H1 (cell line): ENCODE results near the gene LMNTD2. TPM values are rescaled to one million over a fixed set of nuclear protein-coding genes. Genes with fewer than 3 reads are reported as not detected.

Experiments used
- ASH2L ChIP-seq: fragments of 200-600, 300-600 bp; sonication (generic); IDR thresholded peaks from one replicate; pipeline ENCODE4 v1.7.1; 2017; ENCODE audit warnings: low read length
- KDM4A ChIP-seq: IDR thresholded peaks from one replicate; pipeline ENCODE4 v1.7.1; 2012; ENCODE audit warnings: low read depth, mild to moderate bottlenecking, moderate library complexity, low read length, inconsistent platforms; ENCODE audit not compliant: severe bottlenecking
- SIN3A ChIP-seq, 2 experiments: IDR thresholded peaks in 1 of 2; conservative IDR thresholded peaks in 1 of 2; 2 replicates each; pipeline ENCODE4 v1.6.1; 2011 to 2012; ENCODE audit warnings: low read length in 2 of 2, improper control_type of control experiment in 1 of 2, low read depth in 1 of 2, mild to moderate bottlenecking in 1 of 2
- polyA plus RNA-seq, 7 experiments: library from polyadenylated mRNA; depleted of rRNA in 3 of 7; stranded (reverse) in 5 of 7; unstranded in 2 of 7; fragments of >200 nt in 5 of 7; fragments of 200-250 nt in 2 of 7; gene quantifications; 1 replicate in 5 of 7; 2 replicates in 1 of 7; 4 replicates in 1 of 7; pipeline versions ENCODE4 v1.2.1 to v1.2.3, GENCODE V29; 2011 to 2013; ENCODE audit warnings: missing spikeins in 2 of 7, mixed read lengths in 2 of 7
- total RNA-seq: library from RNA; stranded (reverse); fragmentation: NEBNext Ultra II Directional; extraction: Animal tissue kit (Norgen Biotek cat#: 25700); gene quantifications from 2 replicates; pipeline ENCODE4 v1.2.1, GENCODE V29; 2021
- TF ChIP-seq, protein P1 (sequence below): fragments of 300-600 bp; sonication (generic); IDR thresholded peaks from 2 replicates; pipeline ENCODE4 v1.7.1; 2012; ENCODE audit warnings: low read length, moderate library complexity, mild to moderate bottlenecking, inconsistent platforms; ENCODE audit not compliant: insufficient replicate concordance

The LMNTD2 gene
- total and polyA plus RNA-seq, 2 of the 8 experiments (the other 6 are each of a cell fraction or from before 2014, with no cell fraction given): 1.6 to 3.1 TPM

DNA sequence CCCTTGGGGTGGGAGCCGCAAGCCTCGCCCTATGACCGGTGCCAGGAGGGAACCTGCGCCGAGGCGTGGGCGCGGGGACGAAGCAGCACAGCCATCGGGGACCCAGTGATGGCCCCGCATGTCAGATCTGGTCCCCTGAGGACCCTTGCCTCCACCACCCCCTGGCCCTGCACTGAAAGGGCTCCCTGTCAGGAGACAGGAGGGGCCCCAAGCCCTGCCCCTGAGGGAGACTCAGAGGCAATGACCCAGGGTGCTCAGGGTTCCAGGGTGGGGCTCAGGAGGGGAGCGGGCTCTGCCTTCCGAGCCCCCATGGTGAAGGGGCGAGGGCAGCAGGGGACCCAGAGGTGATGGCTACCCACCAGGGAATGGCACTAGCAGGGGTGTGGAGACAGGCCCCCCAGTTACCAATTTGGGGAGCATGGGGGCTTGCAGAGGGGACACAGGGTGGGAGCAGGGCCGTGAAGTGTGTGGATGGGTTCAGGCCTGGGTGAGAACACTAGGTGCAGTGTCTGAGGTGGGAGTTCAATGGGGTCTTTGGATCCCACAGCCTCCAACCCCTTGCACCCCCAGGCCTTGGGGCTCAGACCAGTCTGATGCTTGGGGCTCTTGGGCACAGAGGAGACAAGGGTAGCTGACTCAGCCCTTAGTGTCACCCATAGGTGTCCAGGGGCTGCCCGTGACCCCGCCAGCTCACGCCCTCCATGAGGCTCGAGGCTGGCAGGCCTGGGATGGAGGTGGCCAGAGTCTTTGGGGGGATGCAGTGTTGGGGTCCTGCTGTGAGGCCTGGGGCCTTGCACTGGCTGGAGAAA lies 22.7 kb downstream of the LMNTD2 start (continued):
- TF ChIP-seq, protein P1, sequence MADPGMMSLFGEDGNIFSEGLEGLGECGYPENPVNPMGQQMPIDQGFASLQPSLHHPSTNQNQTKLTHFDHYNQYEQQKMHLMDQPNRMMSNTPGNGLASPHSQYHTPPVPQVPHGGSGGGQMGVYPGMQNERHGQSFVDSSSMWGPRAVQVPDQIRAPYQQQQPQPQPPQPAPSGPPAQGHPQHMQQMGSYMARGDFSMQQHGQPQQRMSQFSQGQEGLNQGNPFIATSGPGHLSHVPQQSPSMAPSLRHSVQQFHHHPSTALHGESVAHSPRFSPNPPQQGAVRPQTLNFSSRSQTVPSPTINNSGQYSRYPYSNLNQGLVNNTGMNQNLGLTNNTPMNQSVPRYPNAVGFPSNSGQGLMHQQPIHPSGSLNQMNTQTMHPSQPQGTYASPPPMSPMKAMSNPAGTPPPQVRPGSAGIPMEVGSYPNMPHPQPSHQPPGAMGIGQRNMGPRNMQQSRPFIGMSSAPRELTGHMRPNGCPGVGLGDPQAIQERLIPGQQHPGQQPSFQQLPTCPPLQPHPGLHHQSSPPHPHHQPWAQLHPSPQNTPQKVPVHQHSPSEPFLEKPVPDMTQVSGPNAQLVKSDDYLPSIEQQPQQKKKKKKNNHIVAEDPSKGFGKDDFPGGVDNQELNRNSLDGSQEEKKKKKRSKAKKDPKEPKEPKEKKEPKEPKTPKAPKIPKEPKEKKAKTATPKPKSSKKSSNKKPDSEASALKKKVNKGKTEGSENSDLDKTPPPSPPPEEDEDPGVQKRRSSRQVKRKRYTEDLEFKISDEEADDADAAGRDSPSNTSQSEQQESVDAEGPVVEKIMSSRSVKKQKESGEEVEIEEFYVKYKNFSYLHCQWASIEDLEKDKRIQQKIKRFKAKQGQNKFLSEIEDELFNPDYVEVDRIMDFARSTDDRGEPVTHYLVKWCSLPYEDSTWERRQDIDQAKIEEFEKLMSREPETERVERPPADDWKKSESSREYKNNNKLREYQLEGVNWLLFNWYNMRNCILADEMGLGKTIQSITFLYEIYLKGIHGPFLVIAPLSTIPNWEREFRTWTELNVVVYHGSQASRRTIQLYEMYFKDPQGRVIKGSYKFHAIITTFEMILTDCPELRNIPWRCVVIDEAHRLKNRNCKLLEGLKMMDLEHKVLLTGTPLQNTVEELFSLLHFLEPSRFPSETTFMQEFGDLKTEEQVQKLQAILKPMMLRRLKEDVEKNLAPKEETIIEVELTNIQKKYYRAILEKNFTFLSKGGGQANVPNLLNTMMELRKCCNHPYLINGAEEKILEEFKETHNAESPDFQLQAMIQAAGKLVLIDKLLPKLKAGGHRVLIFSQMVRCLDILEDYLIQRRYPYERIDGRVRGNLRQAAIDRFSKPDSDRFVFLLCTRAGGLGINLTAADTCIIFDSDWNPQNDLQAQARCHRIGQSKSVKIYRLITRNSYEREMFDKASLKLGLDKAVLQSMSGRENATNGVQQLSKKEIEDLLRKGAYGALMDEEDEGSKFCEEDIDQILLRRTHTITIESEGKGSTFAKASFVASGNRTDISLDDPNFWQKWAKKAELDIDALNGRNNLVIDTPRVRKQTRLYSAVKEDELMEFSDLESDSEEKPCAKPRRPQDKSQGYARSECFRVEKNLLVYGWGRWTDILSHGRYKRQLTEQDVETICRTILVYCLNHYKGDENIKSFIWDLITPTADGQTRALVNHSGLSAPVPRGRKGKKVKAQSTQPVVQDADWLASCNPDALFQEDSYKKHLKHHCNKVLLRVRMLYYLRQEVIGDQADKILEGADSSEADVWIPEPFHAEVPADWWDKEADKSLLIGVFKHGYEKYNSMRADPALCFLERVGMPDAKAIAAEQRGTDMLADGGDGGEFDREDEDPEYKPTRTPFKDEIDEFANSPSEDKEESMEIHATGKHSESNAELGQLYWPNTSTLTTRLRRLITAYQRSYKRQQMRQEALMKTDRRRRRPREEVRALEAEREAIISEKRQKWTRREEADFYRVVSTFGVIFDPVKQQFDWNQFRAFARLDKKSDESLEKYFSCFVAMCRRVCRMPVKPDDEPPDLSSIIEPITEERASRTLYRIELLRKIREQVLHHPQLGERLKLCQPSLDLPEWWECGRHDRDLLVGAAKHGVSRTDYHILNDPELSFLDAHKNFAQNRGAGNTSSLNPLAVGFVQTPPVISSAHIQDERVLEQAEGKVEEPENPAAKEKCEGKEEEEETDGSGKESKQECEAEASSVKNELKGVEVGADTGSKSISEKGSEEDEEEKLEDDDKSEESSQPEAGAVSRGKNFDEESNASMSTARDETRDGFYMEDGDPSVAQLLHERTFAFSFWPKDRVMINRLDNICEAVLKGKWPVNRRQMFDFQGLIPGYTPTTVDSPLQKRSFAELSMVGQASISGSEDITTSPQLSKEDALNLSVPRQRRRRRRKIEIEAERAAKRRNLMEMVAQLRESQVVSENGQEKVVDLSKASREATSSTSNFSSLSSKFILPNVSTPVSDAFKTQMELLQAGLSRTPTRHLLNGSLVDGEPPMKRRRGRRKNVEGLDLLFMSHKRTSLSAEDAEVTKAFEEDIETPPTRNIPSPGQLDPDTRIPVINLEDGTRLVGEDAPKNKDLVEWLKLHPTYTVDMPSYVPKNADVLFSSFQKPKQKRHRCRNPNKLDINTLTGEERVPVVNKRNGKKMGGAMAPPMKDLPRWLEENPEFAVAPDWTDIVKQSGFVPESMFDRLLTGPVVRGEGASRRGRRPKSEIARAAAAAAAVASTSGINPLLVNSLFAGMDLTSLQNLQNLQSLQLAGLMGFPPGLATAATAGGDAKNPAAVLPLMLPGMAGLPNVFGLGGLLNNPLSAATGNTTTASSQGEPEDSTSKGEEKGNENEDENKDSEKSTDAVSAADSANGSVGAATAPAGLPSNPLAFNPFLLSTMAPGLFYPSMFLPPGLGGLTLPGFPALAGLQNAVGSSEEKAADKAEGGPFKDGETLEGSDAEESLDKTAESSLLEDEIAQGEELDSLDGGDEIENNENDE: no peak
- TF ChIP-seq SIN3A (conservative IDR thresholded peaks at IDR 0.05 in 1 of 2, IDR thresholded peaks at IDR 0.05 in 1 of 2; ENCODE audit: low read depth in 1 of 2, low read length in 2 of 2) (no peak), KDM4A (peak; percentile 8), ASH2L (peak; percentile 2)
